COR-L47 (cell line): ENCODE data around the gene CS.
"Not testable (repeated sequence)": the region's sequence is repeated elsewhere in the genome, so short reads cannot be mapped to it uniquely, and the experiment has no call there.

Experiments
- DNase-seq: peaks from one replicate; lab custom pipeline; 2025; lab: John Stamatoyannopoulos, UW

The CS gene

DNA sequence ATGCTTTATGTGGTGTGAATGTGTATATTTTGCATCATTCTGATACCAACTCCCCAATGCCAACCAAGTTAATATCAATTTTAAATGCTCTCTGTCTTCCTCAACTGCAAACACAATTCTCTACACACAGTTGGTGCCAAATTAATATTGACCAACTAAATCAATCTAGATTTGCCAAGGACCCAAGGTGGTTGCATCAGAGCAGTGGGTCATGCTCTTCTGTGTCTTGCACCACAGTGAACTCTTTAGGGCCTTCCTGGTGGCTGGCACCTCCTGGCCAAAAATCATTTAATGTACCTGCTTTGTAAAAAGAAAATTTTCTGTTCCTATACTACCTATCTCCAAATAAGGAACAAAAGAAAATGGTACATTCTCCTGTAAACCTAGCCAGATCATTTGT is 19.3 kb downstream of the CS start:
- no peak for DNase-seq

- no peak for DNase-seq
Observed at GRCh38 chr12:56278905-56279304, 21.2 kb downstream of the CS start.

DNA sequence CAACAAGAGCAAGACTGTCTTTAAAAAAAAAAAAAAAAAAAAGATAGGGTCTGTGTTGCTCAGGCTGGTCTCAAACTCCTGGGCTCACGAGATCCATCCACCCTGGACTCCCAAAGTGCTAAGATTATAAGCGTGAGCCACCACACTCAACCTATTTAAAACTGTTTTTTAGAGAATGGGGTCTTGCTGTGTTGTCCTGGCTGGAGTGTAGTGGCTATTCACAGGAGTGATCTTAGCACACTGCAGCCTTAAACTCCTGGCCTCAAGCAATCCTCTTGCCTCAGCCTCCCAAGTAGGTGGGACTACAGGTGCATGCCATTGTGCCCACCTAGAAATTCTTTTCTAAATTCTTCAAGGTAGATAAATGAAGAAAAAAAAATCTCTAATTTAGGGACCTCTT is 25.8 kb downstream of the CS start:
- no peak for DNase-seq

DNA sequence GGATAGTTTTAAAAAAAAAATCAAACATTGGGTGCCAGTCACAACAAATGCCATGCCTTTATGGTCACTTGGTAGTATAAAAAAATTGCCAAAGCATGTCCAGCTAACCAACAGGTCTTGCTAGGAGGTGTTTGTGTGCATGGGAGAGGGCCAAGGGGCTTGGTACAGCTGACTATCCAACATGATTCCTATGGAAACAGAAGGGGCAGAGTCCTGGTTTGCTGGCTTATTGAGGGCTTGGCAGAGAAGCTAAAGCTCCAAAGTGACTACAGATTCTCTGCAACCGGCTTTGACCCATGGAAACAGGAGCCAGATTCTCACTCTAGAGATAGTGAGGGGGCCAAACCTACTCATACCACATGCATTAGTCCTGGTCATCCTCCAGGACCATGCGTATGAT is 27.7 kb downstream of the CS start:
- DNase-seq = not testable (repeated sequence)

DNA sequence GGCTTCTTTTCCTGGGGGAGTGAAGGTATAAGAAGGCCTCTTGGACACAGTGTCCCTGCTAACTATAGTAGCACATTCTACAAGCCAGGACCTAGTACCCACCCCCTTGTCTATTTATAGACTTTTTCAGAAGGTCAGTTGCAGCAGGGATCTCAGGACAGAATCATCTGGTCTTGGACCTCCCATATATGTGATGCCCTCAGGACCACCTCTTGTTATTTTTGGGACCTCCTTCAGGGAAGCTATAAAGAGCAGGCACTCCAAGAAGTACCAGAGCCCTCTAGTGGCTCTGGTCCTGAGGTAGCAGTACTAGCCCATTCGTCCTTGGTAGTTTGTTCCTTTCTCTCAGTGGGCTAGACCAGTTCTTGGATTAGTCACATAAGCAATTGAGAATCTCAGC is 29.1 kb downstream of the CS start:
- DNase-seq = no peak

- DNase-seq = no peak
Observed at GRCh38 chr12:56267443-56268071, 32.6 kb downstream of the CS start.

- peak; percentile 74 for DNase-seq
Observed at GRCh38 chr12:56266693-56267442, 33.3 kb downstream of the CS start, which contains the start of gene COQ10A. COQ10A (plus strand) TSS chr12:56266942; CDS start chr12:56267119, 177 bp downstream.

DNA sequence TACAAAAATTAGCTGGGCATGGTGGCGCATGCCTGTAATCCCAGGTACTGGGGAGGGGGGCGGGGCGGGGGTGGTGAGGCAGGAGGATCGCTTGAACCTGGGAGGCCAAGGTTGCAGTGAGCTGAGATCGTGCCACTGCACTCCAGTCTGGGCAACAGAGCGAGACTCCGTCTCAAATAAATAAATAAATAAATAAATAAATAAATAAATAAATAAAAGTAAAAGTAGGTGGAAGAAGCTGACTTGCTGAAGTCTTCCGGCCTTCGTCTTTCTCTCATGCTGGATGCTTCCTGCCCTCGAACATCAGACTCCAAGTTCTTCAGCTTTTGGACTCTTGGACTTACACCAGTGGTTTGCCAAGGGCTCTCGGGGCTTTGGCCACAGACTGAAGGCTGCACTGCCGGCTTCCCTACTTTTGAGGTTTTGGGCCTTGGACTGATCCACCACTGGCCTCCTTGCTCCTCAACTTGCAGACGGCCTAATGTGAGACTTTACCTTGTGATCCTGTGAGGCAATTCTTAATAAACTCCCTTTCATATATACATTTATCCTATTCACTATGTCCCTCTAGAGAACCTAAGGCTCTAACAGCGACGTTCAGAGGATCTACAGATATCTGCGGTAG is 34.0 kb downstream of the CS start:
- not testable (repeated sequence) for DNase-seq

DNA sequence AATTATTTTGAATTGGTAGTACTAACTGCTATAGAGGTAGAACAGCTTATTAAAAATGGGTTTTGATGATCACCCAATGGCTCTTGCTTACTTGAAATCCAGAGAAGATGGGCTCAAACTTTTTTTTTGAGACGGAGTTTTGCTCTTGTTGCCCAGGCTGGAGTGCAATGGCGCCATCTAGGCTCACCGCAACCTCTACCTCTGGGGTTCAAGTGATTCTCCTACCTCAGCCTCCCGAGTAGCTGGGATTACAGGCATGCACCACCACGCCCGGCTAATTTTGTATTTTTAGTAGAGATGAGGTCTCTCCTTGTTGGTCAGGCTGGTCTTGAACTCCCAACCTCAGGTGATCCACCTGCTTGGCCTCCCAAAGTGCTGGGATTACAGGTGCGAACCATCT is 37.2 kb downstream of the CS start:
- DNase-seq = not testable (repeated sequence)

DNA sequence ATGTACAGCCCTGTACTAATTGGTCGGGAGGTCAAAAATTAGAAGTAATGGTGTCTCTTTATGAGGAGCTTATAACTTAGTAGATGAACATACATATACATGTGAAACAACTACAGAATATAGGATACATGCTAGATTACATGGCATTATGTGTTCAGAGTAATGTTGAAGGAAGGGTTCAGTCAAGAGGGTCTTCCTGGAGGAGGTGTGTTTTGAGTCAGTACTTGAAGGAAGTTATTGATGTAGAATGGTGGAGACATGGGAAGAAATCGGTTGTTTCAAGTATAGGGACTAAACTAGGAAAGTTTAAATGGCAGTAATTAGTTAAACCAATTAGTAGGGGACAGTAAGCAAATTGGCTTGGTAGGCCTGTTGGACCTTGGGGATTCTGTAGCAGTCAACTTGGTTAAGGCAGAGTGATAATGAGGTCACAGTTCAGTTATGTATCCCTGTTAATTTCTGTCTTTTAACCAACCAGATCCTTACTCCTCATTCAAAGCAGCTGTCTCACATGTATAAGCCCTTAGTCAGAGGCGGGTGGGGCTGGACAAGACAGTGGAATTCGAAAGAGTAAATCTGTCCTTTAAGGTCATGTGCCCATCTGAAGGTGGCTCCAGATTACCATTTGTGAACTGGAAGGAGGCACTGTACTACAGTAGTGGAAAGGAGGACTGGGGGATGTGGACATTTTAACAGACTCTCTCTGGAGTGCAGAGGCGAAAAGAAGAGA is 38.5 kb downstream of the CS start:
- DNase-seq = no peak

DNA sequence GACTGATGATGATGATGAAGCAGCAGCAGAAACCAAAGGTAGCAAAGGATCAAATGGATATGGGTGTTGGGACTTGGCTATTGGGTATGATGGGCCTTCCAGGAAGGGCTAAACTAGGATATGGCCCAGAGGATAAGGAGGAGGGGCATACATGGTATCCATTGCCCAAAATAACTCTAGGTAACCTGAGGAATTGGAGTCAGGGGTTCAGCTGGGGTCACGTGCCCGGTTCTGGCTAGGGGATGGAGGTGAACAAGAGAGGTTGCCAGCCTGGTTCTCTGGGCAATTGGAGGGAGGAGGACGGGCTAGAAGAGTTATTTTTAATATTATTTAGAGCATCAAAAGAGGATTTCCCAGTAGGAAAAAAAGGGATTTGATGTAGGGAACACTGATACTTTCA is 39.2 kb downstream of the CS start:
- no peak for DNase-seq

GRCh38 chr12:56260380-56260779 is 39.8 kb downstream of the CS start:
- DNase-seq = no peak

DNA sequence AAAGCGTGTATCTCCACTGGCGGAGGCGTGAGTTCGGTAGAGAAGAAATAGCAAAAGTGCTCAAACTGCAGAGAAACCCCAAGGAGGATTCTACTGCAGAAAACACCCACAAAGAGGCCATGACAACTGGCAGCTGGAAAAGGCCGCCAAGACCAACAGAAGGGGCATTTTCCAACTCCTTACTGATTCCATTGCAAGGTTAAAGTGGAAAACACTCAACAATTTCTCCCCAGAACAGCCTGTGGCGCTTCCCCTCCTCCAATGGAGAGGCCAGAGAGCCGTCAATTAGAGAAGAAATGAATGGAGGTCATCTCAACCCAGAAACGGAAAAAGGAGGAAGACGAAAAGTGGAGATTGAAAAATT is 41.3 kb downstream of the CS start:
- DNase-seq = no peak

GRCh38 chr12:56258068-56258819 is 41.9 kb downstream of the CS start, which contains the start of gene ANKRD52:
ANKRD52 (minus strand) TSS chr12:56258384; CDS start chr12:56258269, 115 bp downstream.
- peak; percentile 76 for DNase-seq

DNA sequence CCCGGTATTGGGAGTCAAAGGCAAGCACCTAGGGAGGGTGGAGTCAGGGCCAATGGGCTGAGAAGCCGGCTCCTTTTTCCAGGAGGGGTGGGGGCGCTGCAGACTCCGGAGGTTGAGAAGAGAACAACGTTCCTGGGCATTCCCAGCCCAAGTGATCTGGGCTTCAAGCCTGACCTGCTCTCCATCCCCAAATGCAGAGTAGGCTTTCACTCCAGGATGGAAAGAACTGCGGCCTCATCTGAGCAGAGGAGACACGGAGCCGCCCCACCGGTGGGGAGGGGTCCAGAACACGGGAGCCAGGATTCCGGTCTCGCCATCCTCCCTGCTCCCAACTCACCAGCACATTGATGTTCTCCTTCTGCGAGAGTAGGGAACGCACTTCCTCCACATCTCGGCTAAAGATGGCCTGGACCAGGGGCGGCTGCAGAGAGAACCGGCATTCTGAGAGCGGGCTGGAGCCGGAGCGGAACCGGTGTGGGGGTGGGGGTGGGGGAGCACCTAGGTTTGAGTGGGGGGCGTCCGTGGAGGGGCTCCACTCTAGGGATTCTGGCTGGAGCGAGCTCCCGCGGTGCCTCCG is 42.6 kb downstream of the CS start:
- DNase-seq = peak; percentile 33

DNA sequence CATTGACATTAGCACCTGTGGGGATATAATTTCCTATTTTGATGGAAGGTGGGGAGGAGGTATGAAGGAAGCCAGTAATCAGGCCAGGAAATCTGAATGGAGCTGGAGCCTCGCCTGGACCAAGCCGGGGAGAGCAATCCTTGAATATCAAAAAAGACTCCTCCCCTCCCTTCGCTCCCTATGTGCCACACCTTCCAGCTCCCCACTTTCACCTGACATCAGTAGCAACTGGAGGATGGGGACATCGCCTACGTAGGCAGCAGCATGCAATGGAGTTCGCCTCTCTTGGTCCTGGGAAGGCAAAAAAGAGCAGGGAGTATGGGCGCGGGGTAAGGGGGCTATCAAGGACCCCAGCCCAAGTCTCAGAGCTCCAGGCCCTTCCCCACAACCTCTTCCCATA is 43.1 kb downstream of the CS start:
- no peak for DNase-seq

DNA sequence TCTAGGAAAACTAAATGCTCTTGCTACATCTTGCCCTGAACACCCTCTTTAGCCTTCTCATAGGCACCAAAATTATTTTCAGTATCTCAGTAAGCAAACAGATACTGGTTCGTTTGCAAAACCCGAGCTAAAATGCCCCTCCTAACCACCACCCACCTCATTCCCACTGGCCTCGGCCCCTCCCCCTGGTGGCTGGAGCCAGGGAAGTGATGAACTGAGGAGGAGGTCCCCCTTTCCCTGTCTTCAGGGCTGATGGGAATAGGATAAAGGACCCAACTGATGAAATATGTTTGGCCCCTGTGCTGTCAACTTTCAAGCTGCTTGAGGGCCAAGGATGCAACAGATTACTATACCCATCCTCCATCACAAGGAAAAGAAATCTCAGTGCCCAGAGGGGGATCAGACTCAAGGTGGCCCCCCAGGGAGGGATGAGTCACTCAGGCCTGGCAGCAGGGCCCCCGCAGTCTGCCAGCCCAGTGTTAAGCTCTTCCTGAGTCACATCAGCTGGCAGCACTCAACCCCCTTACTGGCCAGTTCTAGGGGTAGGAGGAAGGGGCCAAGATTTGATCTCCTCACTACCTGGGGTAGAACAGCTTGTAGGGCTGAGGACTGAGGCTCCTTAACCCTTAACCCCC is 43.7 kb downstream of the CS start:
- DNase-seq = no peak

DNA sequence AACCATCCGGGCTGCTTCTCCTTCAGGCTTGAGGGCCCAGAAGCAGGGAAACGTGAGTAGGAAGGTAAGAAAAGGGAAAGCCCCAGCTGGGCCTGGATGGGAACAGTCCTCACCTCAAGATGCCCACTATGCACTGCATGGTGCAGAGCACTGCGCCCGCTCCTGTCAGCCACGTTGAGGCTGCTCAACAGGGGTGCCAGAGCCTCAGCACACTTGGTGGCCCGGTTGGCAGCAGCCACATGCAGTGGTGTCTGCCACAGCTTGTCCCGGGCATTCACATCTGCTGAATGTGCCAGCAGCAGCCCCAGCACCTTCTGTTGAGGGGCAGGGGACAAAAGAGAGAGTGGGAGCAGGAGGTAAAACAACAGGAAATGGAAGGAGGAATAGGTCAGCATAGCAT is 44.5 kb downstream of the CS start:
- no peak for DNase-seq

- no peak for DNase-seq
Observed at GRCh38 chr12:56253091-56253490, 47.0 kb downstream of the CS start.

DNA sequence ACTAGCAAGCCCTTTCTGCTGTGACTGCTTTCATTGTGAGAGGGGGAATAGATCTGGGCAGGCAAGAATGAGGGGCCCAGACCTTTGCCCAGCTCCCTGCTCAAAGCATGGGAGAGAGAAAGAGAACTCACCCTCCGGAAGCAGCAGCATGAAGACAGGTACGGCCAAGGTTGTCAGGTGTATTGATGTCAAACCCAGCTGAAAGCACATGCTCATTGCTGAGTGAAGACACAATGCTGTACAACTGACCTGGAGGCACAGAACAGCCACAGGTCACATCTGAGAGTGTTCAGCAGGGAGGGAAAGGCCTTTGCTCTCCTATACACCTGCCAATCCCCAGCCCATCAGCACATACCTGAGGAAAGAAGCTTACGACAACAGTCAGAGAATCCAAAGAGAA is 47.5 kb downstream of the CS start:
- no peak for DNase-seq

GRCh38 chr12:56248711-56249110 is 51.4 kb downstream of the CS start:
- DNase-seq = no peak
